ENCODE results near the gene TFEB.

Gene TFEB

GRCh38 chr6:41735427-41736185 is at the start of gene TFEB:
TFEB (minus strand) TSS chr6:41735608; CDS start chr6:41691213, 44,395 bp downstream.
- no peak for DNase-seq (ENCODE audit: low read depth)
- H3K4me3 ChIP-seq (ENCODE audit: control insufficient read depth, low read depth, low read length) = peak within 1 kb of the TSS; percentile 78
- peak; percentile 83 for TF ChIP-seq CTCF (IDR thresholded peaks at IDR 0.05; ENCODE audit: control insufficient read depth, insufficient read depth, low read depth, low read length, missing control alignments)

- TF ChIP-seq CTCF (IDR thresholded peaks at IDR 0.05; ENCODE audit: control insufficient read depth, insufficient read depth, low read depth, low read length, missing control alignments) = no peak
- DNase-seq (ENCODE audit: low read depth) = no peak
- H3K4me3 ChIP-seq (ENCODE audit: control insufficient read depth, low read depth, low read length) = no peak overlapping the region
Observed at GRCh38 chr6:41784581-41785171, 49.3 kb upstream of the TFEB start.

GRCh38 chr6:41783106-41783780 is 47.8 kb upstream of the TFEB start:
- DNase-seq (ENCODE audit: low read depth) = no peak
- H3K4me3 ChIP-seq (ENCODE audit: control insufficient read depth, low read depth, low read length) = no peak overlapping the region
- TF ChIP-seq CTCF (IDR thresholded peaks at IDR 0.05; ENCODE audit: control insufficient read depth, insufficient read depth, low read depth, low read length, missing control alignments) = no peak

- no peak for DNase-seq (ENCODE audit: low read depth)
- TF ChIP-seq CTCF (IDR thresholded peaks at IDR 0.05; ENCODE audit: control insufficient read depth, insufficient read depth, low read depth, low read length, missing control alignments) = no peak
- peak overlapping the region; percentile 49 for H3K4me3 ChIP-seq (ENCODE audit: control insufficient read depth, low read depth, low read length)
Observed at GRCh38 chr6:41781366-41781730, 45.9 kb upstream of the TFEB start.

GRCh38 chr6:41780551-41781365 is 45.4 kb upstream of the TFEB start, which contains the start of gene PRICKLE4:
PRICKLE4 (plus strand) TSS chr6:41780782; CDS start chr6:41783474, 2,692 bp downstream.
- no peak for DNase-seq (ENCODE audit: low read depth)
- peak within 1 kb of the TSS; percentile 49 for H3K4me3 ChIP-seq (ENCODE audit: control insufficient read depth, low read depth, low read length)
- no peak for TF ChIP-seq CTCF (IDR thresholded peaks at IDR 0.05; ENCODE audit: control insufficient read depth, insufficient read depth, low read depth, low read length, missing control alignments)

Data from AG09309 (cell line).